HG02763 (cell line): ENCODE measurements around the gene PTPRM.

Experiments
- ATAC-seq: cut with Tn5 transposase; IDR thresholded peaks from one replicate; pipeline ENCODE4 v1.9.1; 2021; ENCODE audit warnings: mild to moderate bottlenecking, moderate library complexity; ENCODE audit not compliant: unreplicated experiment

PTPRM gene

DNA sequence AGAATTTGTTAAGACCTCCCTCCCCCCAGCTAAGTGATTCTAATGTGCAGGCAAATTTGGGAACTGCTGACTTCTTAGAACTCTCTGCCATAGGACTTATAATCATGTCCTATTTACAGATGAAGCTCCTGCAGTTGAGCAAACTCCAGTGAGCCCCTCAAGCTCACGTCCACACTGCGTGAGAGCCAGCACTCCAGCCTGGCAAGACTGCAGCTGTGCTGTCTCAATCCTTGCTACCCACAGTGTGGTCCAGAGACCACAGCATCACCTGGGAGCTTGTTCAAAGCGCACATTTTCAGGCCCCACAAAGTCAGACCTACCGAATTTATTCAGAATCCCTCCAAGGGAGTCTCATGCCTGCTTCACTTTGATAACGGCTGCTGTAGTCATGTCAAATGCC is 799.0 kb downstream of the PTPRM start:
- no peak for ATAC-seq

DNA sequence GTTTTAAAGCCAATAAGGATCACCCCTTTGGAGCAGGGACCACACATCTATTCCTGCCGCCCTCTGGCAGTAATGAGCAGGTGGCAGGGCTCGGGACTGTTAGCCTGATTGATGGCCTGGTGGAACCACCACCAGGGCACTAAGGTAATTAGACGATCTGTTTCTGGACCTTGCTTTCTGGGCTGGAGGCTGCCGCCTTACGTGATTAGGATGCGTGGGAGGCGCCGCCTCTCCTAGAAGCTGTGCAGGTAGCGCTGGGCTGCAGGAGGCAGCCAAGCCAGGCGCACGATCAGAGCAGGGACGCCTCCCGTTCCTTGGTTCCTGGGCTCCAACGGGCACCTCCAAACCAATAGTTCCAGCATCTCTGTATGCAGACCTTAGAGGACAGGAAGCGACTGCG is 799.5 kb downstream of the PTPRM start:
- no peak for ATAC-seq

DNA sequence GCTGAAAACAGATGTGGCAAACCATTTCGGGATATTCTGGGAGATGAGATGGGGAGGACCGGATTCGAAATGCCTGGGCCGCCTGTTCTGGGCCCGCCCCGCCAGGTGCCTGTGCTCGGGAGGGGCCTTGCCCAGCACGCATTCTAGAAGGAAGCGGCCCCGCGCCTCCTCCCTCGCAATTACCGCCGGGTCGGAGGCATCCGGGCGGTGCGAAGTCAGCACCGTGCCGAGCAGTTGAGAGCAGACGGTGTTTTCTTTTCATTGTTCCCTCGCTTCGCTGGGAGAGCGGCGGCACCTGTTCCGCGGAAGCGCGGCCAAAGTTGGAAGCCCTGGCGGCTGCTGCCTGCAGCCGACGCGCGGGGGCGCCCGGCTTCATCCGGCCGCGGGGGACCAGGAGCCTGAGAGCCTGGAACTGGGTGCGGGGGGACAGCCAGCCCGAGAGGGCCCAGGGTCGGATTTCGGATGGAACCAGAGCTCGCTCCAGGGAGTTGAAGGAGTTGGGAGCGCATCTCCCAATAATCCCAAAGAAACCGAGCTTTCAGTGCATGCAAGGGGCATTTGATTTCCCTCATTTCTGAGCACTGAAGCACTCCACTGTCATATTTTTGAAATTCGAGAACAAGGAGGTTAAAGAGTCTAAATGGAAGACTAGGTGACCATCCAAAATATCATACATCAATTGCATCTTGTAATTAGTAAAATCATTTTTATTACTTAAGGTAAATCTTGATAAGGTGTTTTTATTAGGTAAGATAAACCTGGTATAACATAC is 800.3 kb downstream of the PTPRM start:
- no peak for ATAC-seq

DNA sequence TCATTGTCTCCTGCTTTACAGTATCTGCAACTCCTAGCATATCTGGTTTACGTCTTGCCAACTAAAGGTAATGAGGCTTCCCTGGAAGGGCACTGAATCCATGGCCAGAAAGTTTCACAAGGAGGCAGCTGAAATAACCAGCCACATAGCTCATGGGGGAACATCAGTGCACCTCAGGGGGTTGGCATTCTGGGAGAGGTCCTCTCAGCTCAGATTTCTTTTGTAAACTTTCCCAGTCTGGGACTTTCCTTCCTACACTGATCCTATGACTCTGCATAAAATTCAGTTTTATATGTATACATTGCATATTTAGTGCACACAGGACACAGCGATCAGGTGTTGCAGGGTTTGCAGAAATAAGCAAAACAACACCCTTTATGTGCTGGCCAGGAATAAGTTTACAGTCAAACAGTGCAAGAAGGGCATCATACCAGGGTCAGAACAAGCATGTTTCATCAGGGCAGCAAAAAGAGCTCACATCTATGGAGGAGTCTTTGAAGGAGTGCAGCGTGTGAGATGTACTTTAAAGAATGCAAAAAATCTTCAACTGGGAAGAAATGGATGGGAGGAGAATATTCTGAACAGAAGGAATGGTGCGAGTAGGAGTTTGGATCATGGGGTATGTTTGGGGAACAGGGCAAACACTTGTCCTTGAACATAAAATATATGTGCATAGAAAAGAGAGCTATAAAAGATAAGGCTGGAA is 801.5 kb downstream of the PTPRM start:
- no peak for ATAC-seq

DNA sequence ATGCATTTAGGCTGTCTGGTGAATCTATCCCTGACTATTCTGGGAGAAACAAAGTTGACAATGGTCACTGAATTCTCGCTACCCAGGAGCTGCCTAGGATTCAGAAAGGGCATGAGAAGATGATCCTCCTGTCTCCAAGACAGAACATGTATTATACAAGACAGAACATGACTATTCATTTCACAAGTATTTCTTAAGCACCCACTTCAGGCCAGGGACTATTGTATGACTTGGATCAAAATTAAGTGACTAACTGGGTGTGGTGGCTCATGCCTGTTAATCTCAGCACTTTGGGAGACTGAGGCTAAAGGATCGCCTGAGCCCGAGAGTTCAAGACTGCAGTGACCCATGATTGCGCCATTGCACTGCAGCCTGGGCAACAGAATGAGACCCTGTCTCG is 806.4 kb downstream of the PTPRM start:
- ATAC-seq = no peak

DNA sequence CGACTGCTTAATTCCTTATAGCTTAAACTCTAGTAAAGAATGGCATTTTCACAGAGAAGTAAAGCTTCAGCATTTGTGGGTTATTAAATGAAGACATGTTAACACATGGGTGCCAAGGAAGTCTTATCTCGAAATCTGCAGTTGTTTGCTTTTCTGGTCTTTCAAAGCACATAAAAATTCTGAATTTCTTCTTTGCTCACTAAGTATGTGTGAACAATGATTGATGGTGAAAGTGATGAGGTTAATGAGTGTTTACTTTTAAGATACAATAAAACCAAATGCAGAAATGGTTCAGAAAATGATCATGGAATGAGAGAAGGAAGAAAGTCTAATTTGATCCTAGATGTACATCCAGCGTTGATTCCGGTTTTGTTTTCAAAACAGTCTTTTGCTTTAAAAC is 807.6 kb downstream of the PTPRM start:
- no peak for ATAC-seq

DNA sequence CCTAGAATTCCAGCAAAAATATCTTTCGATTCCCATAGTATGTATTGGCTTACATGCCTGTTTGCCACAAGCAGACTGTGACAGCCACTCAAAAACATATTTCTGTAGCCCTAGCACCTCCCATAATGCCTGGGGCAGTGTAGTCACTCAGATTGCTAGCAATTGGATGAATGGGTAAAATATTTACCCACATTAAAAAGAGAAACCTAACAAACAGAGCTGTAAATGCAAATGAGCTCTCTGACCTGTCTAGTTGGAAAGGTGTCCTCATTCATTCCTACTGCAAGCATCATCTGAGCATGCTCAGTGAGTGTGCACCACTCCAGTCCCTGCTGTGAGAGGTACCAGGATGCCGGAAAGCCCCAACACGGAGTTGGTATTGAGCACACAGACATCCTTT is 808.1 kb downstream of the PTPRM start:
- ATAC-seq = no peak

DNA sequence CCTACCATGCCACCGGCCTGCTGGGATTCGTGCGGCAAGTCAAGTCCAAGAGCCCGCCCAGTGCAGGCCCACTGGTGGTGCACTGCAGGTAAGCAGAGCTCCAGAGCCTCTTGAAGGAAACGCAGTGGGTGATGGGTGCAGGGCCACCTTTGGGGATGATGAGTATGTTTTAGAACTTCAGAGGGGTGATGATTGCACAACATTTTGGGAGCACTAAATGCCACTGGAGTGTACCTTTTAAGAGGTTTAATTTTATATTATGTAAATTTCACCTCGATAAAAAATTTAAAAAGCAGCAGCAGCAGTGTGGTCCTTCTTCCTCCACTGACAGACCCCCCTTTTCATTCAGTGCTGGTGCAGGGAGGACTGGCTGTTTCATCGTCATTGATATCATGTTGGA is 809.0 kb downstream of the PTPRM start:
- no peak for ATAC-seq

DNA sequence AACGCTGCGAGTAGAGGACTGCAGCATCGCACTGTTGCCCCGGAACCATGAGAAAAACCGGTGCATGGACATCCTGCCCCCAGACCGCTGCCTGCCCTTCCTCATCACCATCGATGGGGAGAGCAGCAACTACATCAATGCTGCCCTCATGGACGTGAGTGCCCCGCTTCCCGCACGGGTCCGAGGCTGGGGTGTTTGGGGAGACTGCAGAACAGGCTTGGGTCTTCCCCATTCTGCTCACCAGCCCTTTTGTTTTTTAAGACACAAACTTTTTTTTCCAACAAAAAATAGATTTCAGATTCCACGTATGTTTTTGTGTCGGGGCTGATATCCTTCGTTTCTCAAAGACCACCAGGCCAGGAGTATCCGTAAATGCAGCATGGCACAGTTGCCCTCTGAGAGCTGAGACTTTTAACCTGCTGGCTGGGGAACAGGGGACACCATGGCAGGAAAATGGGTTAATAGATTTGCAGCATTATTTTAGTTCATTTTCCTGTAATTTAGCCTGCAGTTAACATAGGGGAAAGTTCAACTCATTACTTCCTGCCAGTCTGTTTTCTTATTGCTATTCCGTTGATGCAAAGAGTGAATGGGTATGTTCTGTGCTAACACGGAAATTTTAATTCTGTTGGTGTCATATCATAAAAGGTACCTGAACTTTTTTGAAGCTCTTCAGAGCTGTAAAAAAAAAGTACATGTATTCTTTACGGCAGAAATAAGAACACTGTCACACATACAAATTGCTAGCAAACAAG is 812.2 kb downstream of the PTPRM start:
- no peak for ATAC-seq

DNA sequence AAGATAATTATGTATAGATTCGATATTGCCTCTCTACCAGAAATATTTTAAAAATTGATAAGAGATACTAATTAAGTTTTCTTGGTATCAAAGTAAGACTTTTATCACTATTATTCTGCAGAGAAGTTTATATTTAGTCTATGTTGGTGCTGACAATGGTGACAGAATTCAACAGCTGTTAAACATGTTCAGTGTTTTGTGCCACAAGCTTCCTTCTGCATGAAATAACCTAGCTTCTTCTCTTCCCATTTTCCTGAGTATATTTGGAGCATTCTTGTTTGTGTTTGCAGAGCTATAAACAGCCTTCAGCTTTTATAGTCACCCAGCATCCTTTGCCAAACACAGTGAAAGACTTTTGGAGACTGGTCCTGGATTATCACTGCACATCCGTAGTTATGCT is 812.9 kb downstream of the PTPRM start:
- ATAC-seq = no peak

DNA sequence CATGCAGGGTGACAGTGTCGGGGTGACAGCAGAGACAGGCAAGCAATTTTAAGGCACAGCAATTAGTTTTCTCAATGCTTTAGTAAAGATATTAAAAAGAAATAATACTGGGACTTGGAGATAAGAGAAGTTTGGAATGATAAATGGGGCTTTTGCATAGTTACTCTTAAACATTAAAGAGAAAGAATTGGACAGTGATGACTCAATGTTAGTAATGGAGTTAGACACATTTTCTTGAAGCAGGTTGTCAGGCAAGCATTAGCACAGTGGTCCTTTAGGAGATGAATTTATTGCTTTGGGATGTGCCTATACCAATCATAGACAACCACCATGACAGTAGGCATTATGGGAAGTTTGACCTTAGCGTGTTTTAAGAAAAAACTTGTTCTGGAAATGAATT is 813.8 kb downstream of the PTPRM start:
- no peak for ATAC-seq

DNA sequence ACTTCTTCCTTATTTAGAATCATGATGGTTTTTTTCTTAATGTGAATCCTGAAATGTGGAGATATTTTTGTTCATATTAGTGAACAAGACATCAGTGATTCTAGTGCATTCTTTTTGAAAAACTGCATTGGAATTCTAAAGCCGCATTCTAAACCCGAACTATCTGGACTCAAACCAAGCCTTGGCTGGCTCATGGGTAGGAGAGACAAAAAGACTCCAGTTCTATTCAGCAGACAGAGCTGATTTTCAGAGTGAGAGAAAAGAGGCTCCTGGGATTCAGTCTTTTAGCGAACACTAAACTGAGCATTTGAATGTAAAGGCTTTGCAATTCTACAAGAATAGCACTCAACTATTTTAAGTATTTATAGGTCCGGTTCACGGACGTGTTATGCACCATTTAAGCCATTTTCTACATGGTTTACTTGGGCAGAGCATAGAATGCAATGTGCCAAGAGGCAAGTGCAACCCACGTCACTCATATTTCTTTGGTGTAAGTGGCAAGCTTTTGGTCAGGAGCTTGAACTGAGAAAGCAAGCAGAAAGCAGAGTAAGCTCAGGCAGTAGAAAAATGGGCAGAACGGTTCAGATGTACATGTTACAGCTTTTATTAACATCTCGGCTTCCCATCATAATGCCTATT is 814.8 kb downstream of the PTPRM start:
- no peak for ATAC-seq

DNA sequence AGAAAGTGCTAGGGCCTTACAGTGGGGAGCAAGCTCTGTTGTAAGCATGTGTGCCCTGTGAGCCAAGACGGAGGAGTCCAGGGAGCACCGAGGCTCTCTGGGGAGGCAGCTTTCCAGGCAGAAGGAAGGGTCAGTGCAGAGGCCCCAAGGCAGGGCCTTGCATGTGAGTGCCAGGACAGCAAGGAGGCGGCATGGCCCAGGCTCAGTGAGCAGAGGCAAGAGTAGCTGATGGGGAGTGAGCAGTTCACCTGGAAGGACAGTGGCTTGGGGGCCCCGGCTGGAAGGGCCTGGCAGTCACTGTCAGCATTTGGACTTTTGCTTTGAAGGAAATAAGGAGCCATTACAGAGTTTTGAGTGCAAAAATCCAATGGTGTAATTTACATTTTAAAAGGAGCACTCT is 818.3 kb downstream of the PTPRM start:
- ATAC-seq = no peak

DNA sequence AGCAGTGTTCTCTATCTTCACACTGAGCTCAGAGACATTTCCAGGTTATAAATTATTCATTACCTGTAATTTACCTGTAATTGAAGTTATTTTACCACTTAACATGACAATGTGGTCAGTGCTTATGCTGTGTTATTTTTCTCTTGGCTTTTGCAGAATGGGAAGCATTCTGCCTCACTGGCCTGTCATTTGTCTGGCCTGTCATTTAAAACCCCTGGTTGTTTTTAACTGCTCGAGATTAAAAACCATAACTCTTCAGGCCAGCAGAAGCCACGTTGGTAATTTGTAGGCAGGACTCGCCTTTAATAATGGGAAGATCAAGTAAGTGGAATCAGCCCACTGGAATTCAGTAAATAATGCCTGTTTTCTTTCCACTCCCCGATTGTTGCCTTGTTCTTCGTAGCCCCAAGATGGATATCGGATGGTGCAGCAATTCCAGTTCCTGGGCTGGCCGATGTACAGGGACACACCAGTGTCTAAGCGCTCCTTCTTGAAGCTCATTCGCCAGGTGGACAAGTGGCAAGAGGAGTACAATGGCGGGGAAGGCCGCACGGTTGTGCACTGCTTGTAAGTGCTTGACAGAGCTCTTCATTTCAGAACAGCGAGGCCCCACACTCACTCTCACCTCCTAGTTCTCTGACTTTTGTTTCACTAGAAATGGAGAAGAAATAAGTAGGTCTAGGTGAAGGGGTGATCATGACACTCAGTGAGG is 819.7 kb downstream of the PTPRM start:
- ATAC-seq = no peak

DNA sequence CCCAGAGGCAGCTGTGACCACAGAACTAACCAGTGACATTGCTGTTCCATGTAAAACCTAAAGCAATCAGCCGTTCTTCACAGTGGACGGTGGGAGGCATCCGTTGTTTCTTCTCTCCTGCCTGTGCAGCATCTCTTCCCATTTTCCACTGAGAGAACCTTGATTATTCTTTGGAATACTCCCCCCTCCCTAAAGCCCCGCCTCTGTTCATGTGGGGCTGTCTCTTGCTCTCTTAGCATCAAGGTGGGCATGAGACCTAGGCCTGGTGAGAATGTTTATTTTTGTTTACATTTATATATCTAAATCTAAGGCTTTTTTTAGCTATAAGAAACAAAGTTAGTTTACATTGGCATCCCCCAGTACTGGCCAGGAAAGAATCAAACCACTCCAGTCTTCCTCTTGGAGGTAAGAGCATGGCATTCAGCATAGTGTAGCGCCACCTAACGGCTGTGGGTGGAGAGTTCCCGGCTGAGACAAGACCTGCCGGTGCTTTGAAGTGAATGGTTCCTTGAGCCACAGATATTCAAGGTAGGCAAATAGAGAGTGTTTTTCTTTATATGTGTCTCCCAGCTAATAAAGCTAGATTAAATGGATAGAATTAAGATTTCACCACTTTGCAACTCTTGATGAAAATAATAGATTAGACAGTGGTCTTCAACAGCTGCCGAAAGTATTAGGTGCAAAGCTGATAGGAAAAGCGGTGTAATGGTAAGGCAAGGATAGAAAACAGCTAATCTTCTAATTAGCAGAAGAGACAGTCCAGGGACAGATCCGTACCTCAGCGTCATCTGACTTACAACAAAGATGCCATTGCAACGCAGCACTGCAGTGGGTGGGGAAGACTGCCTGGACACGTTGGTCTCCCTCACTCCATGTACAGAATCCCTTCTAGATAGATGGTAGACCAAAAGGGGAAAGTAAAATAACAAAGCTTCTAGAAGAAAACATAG is 822.5 kb downstream of the PTPRM start:
- no peak for ATAC-seq

DNA sequence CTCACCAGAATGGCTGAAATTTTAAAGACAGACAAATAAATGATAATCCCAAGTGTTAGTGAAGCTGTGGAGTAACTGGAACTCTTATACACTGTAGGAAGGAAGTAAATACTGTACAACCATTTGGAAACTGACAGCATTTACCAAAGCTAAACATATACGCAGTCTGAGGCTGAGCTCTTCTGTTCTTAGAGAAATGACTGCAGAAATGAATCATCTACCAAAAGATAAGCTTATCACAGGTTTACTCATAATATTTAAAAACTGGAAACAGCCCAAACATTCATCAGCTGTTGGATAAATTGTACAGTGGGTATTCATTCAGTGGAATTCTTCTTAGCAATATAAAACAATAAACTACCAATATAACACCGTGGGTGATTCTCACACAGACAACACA is 824.0 kb downstream of the PTPRM start:
- no peak for ATAC-seq

DNA sequence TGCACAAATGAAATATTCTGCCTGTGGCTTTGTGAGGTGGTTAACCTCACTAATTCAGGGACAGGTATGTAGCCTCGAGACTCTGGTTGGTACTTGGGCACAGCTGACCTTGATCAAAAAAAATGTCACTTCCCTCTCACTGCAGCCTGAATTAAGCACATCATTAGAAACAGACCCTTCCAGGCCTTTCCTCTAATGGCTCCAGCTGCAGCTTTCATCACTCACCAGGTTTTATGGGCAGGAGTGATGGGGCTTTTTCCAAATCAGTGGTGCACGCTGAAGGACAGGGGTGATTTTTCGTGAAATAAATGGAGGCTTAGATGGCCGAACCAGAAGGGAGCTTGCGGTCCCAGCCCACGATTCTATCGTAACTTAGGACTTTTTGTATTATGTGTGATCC is 829.1 kb downstream of the PTPRM start:
- no peak for ATAC-seq

DNA sequence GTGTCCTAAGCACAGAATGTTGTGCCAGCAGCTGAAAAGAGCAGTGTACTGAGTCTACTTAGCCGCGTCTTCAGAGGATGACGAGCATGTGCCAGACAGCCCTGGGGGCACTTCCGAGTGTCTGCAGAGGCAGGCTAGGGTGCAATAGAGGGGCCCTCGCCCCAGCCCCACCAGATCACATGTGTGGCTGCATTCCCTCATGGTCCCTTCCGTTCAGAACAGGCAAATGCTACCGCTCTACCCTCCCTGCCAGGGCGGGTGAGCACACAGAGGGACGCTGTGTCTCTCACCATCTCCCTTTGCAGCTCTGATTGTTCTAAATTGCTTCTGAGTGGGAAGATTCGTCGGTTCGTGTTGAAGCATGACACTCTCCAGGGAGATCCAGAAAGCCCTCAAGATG is 829.9 kb downstream of the PTPRM start:
- no peak for ATAC-seq

DNA sequence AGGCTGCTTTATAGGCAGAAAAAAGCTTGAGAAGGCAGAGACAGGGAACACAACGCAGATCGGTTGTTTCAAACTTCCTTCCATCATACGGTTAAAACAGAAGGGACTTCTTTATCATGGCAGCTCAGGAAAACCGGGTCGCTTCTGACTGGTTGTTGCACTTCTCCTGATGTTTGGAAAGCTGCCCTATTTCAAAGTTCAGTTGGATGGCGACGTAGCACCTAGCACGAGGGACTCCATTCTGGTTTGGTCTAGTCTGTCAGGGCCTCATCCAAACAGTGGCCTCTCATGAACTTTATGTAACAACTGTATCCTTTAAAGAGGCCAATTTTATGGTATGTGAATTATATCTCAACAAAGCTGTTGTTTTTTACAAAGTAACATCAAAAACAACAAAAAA is 832.0 kb downstream of the PTPRM start:
- ATAC-seq = no peak
